Measurements from ENCODE around the gene ZNF362. TPM values are rescaled to one million over a fixed set of nuclear protein-coding genes. Genes with fewer than 3 reads are reported as not detected.

The ZNF362 gene
- total and polyA plus RNA-seq, 2 of the 13 experiments (the other 11 are each of a cell fraction or from before 2014, with no cell fraction given) = 8.3 to 14.2 TPM

- peak; percentile 83; the same call in 1 of the 2 replicates for TF ChIP-seq ZSCAN31 (CRISPR knock-in tag; IDR thresholded peaks at IDR 0.05; ENCODE audit: low read depth)
- peak; percentile 82 for TF ChIP-seq ZNF878 (CRISPR knock-in tag; IDR thresholded peaks at IDR 0.05)
- TF ChIP-seq HHEX (CRISPR knock-in tag; IDR thresholded peaks at IDR 0.05) = peak; percentile 73
- TF ChIP-seq BHLHE40 (IDR thresholded peaks at IDR 0.05; ENCODE audit: low read length) = peak; percentile 62
- TF ChIP-seq GLI4 (CRISPR knock-in tag; IDR thresholded peaks at IDR 0.05; ENCODE audit: borderline replicate concordance) = no peak
- TF ChIP-seq ZNF784 (CRISPR knock-in tag; IDR thresholded peaks at IDR 0.05; ENCODE audit: borderline replicate concordance) = peak; percentile 71; the same call in 1 of the 2 replicates
- no peak for TF ChIP-seq LCORL (IDR thresholded peaks at IDR 0.05)
- peak; percentile 98 for TF ChIP-seq LCORL (CRISPR knock-in tag; IDR thresholded peaks at IDR 0.05)
- TF ChIP-seq ZNF460 (CRISPR knock-in tag; IDR thresholded peaks at IDR 0.05; ENCODE audit: borderline replicate concordance) = no peak; the same call in 1 of the 2 replicates
- no peak for TF ChIP-seq ATM (IDR thresholded peaks at IDR 0.05; ENCODE audit: borderline replicate concordance)
- TF ChIP-seq CHD2 (IDR thresholded peaks at IDR 0.05; ENCODE audit: low read depth, low read length) = peak; percentile 65; the same call in 1 of the 2 replicates
- no peak for TF ChIP-seq ZFP82 (CRISPR knock-in tag; IDR thresholded peaks at IDR 0.05; ENCODE audit: borderline replicate concordance)
- no peak for TF ChIP-seq ZNF674 (CRISPR knock-in tag; IDR thresholded peaks at IDR 0.05; ENCODE audit: low read depth)
- TF ChIP-seq RARA (CRISPR knock-in tag; IDR thresholded peaks at IDR 0.05) = peak; percentile 89
- TF ChIP-seq ZBTB7A (CRISPR knock-in tag; IDR thresholded peaks at IDR 0.05) = peak; percentile 58; the same call in 1 of the 2 replicates
- TF ChIP-seq TFAP4 (IDR thresholded peaks at IDR 0.05; ENCODE audit: borderline replicate concordance, low read depth) = peak; percentile 99
- TF ChIP-seq E2F2 (CRISPR knock-in tag; IDR thresholded peaks at IDR 0.05; ENCODE audit: borderline replicate concordance) = no peak
- no peak for TF ChIP-seq ZNF773 (CRISPR knock-in tag; IDR thresholded peaks at IDR 0.05; ENCODE audit: borderline replicate concordance)
- TF ChIP-seq MAF1 (CRISPR knock-in tag; IDR thresholded peaks at IDR 0.05; ENCODE audit: borderline replicate concordance) = no peak
- TF ChIP-seq ARID5B (CRISPR knock-in tag; IDR thresholded peaks at IDR 0.05) = peak; percentile 92
- TF ChIP-seq ZNF441 (CRISPR knock-in tag; IDR thresholded peaks at IDR 0.05; ENCODE audit: borderline replicate concordance) = peak; percentile 77; the same call in 1 of the 2 replicates
- no peak for TF ChIP-seq CENPBD1 (CRISPR knock-in tag; IDR thresholded peaks at IDR 0.05; ENCODE audit: borderline replicate concordance, low read depth)
Measured at GRCh38 chr1:33342041-33342723, 85.9 kb downstream of the ZNF362 start (continued).

All from HepG2 (cell line).